ENCODE measurements around the gene SLC51A.

Gene SLC51A

GRCh38 chr3:196215493-196216020 is 777 bp upstream of the SLC51A start:
- no peak for DNase-seq

- DNase-seq, result no peak
Observed at GRCh38 chr3:196216681-196217211, 412 bp downstream of the SLC51A start.

GRCh38 chr3:196217307-196218154 is 1.2 kb downstream of the SLC51A start:
- no peak for DNase-seq

- no peak for DNase-seq
Observed at GRCh38 chr3:196218155-196218712, 1.9 kb downstream of the SLC51A start.

GRCh38 chr3:196219194-196219969 is 3.0 kb downstream of the SLC51A start:
- no peak for DNase-seq

GRCh38 chr3:196219970-196220311 is 3.6 kb downstream of the SLC51A start:
- DNase-seq, result no peak

GRCh38 chr3:196220587-196220986 is 4.3 kb downstream of the SLC51A start:
- no peak for DNase-seq

- no peak for DNase-seq
Observed at GRCh38 chr3:196220991-196221390, 4.7 kb downstream of the SLC51A start.

- DNase-seq, result no peak
Observed at GRCh38 chr3:196222876-196223595, 6.7 kb downstream of the SLC51A start.

- no peak for DNase-seq
Observed at GRCh38 chr3:196225086-196225485, 8.8 kb downstream of the SLC51A start.

GRCh38 chr3:196225763-196226364 is 9.5 kb downstream of the SLC51A start:
- DNase-seq, result no peak

- DNase-seq, result no peak
Observed at GRCh38 chr3:196227121-196227561, 10.8 kb downstream of the SLC51A start.

GRCh38 chr3:196227629-196228493 is 11.5 kb downstream of the SLC51A start:
- DNase-seq, result no peak

GRCh38 chr3:196232154-196232881 is 16.0 kb downstream of the SLC51A start:
- DNase-seq, result no peak

GRCh38 chr3:196232882-196233251 is 16.5 kb downstream of the SLC51A start:
- no peak for DNase-seq

GRCh38 chr3:196235452-196236122 is 19.3 kb downstream of the SLC51A start:
- no peak for DNase-seq

- no peak for DNase-seq
Observed at GRCh38 chr3:196236223-196236622, 19.9 kb downstream of the SLC51A start.

GRCh38 chr3:196237203-196237602 is 20.9 kb downstream of the SLC51A start:
- DNase-seq, result no peak

All from right kidney (tissue), 1 donor.